OCI-LY3 (cell line): ENCODE measurements around the gene ADAMTS6.
"Not testable (repeated sequence)": the region's sequence is repeated elsewhere in the genome, so short reads cannot be mapped to it uniquely, and the experiment has no call there.

Experiments used
- H2AFZ ChIP-seq: fragments of 200-600, 300-600 bp; shearing (Covaris generic); 2 replicates; pipeline ENCODE4 v1.6.0; 2014; ENCODE audit warnings: antibody characterized with exemption, low read depth, low read length
- H3K27ac ChIP-seq: fragments of 200-600, 300-600 bp; sonication (generic); 2 replicates; pipeline ENCODE4 v1.5.1; 2014; ENCODE audit warnings: mild to moderate bottlenecking, low read length, moderate library complexity, mixed read lengths
- H3K27me3 ChIP-seq: fragments of 200-600, 300-600 bp; sonication (generic); 2 replicates; pipeline ENCODE4 v1.6.1; 2014; ENCODE audit warnings: low read depth, low read length, mixed read lengths
- H3K36me3 ChIP-seq: fragments of 200-600, 300-600 bp; sonication (generic); replicated peaks from 2 replicates; pipeline ENCODE3; 2014; ENCODE audit warnings: low read depth, low read length, mixed read lengths
- H3K4me1 ChIP-seq: fragments of 300-600, 200-600 bp; sonication (generic); 2 replicates; pipeline ENCODE4 v1.6.1; 2014; ENCODE audit warnings: low read length, mixed read lengths
- H3K4me2 ChIP-seq: fragments of 200-600, 300-600 bp; sonication (generic); 2 replicates; pipeline ENCODE4 v1.6.1; 2014; ENCODE audit warnings: low read length, mixed read lengths
- H3K4me3 ChIP-seq: fragments of 300-600, 200-600 bp; sonication (generic); 2 replicates; pipeline ENCODE4 v1.5.1; 2014; ENCODE audit warnings: antibody characterized with exemption, mild to moderate bottlenecking, low read length, moderate library complexity
- H3K79me2 ChIP-seq: fragments of 300-600, 200-600 bp; shearing (Covaris generic); 2 replicates; pipeline ENCODE4 v1.6.1; 2014; ENCODE audit warnings: mild to moderate bottlenecking, low read length, mixed read lengths
- H3K9ac ChIP-seq: fragments of 300-600, 200-600 bp; shearing (Covaris generic); 2 replicates; pipeline ENCODE4 v1.6.0; 2014; ENCODE audit warnings: mild to moderate bottlenecking, low read length, moderate library complexity
- H3K9me3 ChIP-seq: fragments of 200-600, 300-600 bp; shearing (Covaris generic); 2 replicates; pipeline ENCODE4 v1.6.1; 2014; ENCODE audit warnings: low read length, mixed read lengths; ENCODE audit not compliant: insufficient read depth
- H4K20me1 ChIP-seq: fragments of 200-600, 300-600 bp; sonication (generic); 2 replicates; pipeline ENCODE4 v1.6.1; 2016; ENCODE audit warnings: low read length, mixed read lengths; ENCODE audit not compliant: insufficient read depth
- CTCF ChIP-seq: fragments of 200-600, 300-600 bp; sonication (generic); IDR thresholded peaks from 2 replicates; pipeline ENCODE4 v1.5.1; 2014; ENCODE audit warnings: antibody characterized with exemption, low read length, low read depth
- EZH2phosphoT487 ChIP-seq: fragments of 200-600 bp; shearing (Covaris generic); IDR thresholded peaks from 2 replicates; pipeline ENCODE4 v1.6.1; 2018; ENCODE audit warnings: antibody characterized with exemption, mixed run types, low read depth

The ADAMTS6 gene

GRCh38 chr5:65382582-65382981 is 99.1 kb downstream of the ADAMTS6 start:
- H3K4me1 ChIP-seq = no peaks in the 10 kb centered on the region
- H3K27me3 ChIP-seq = no peaks in the 10 kb centered on the region
- TF ChIP-seq CTCF = no peak
- no peak for TF ChIP-seq EZH2phosphoT487
- H4K20me1 ChIP-seq = no peaks in the 10 kb centered on the region
- no peak overlapping the region for H3K9ac ChIP-seq
- H2AFZ ChIP-seq = no peak overlapping the region
- H3K4me3 ChIP-seq = no peak overlapping the region
- no peaks in the 10 kb centered on the region for H3K79me2 ChIP-seq
- H3K9me3 ChIP-seq = no peaks in the 10 kb centered on the region
- H3K27ac ChIP-seq = no peak overlapping the region
- no peak overlapping the region for H3K4me2 ChIP-seq
- no peaks in the 10 kb centered on the region for H3K36me3 ChIP-seq

- H3K9me3 ChIP-seq, H2AFZ ChIP-seq, H3K4me1 ChIP-seq, H3K27ac ChIP-seq, H4K20me1 ChIP-seq, H3K27me3 ChIP-seq, H3K36me3 ChIP-seq, H3K4me2 ChIP-seq, H3K9ac ChIP-seq, H3K79me2 ChIP-seq, H3K4me3 ChIP-seq: not testable (repeated sequence)
These were observed 111.2 kb downstream of the ADAMTS6 start for GRCh38 chr5:65370505-65370904.

DNA sequence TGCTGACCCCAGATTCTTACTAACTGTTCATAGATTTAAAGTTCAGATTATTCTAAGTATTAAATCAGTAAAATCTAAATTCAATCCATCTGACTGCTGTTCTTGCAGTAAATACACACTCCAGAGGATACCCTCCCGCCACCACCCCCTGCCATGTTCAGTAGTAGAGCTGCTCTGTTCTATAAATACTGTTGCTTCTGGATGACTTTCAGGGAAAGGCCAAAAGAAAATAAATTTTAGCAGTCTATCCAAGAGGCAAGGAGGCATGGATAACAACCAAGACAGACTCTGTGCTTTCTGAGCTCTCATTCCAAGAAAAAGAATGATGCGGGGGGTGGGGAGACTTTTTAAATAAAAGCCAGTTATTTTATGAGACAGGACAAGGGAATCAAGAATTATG is 115.1 kb downstream of the ADAMTS6 start:
- no peak overlapping the region for H3K27ac ChIP-seq
- H3K27me3 ChIP-seq = no peaks in the 10 kb centered on the region
- no peaks in the 10 kb centered on the region for H3K4me1 ChIP-seq
- H3K9ac ChIP-seq = no peak overlapping the region
- H2AFZ ChIP-seq = no peak overlapping the region
- H3K4me3 ChIP-seq = no peak overlapping the region
- no peak for TF ChIP-seq EZH2phosphoT487
- H4K20me1 ChIP-seq = no peaks in the 10 kb centered on the region
- no peaks in the 10 kb centered on the region for H3K36me3 ChIP-seq
- no peaks in the 10 kb centered on the region for H3K9me3 ChIP-seq
- H3K79me2 ChIP-seq = no peaks in the 10 kb centered on the region
- H3K4me2 ChIP-seq = no peak overlapping the region

GRCh38 chr5:65364907-65365306 is 116.8 kb downstream of the ADAMTS6 start:
- Histone ChIP-seq H3K27ac (no peak overlapping the region), H3K9me3 (no peaks in the 10 kb centered on the region), H3K9ac (no peak overlapping the region), H4K20me1 (no peaks in the 10 kb centered on the region), H3K4me1 (no peaks in the 10 kb centered on the region), H3K4me2 (no peak overlapping the region), H3K4me3 (no peak overlapping the region), H3K36me3 (no peaks in the 10 kb centered on the region), H2AFZ (no peak overlapping the region), H3K79me2 (no peaks in the 10 kb centered on the region), H3K27me3 (no peaks in the 10 kb centered on the region)
- no peak for TF ChIP-seq EZH2phosphoT487
- no peak for TF ChIP-seq CTCF

DNA sequence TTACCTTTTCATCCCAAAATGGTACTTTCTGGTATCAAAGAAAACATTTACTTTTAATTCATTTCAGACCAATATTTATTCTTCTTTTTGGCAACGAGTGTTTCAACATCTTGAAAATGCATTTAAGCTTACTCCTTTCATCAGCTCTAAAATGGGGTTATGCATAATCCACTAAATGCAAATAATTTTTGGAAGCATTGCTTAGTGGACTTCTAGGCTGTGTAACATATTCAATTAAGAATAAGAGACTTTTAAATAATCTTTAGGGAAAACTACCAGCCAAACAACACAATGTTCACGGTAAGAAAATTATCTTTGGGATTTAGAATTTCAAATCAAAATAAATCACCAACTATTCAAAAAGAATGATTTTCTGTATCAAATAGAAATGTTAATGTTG is 118.2 kb downstream of the ADAMTS6 start:
- H3K4me3 ChIP-seq = no peak overlapping the region
- H4K20me1 ChIP-seq = no peaks in the 10 kb centered on the region
- H2AFZ ChIP-seq = no peak overlapping the region
- H3K9me3 ChIP-seq = no peaks in the 10 kb centered on the region
- H3K4me2 ChIP-seq = no peak overlapping the region
- TF ChIP-seq CTCF = no peak
- no peak for TF ChIP-seq EZH2phosphoT487
- H3K36me3 ChIP-seq = no peaks in the 10 kb centered on the region
- H3K79me2 ChIP-seq = no peaks in the 10 kb centered on the region
- no peak overlapping the region for H3K27ac ChIP-seq
- no peaks in the 10 kb centered on the region for H3K27me3 ChIP-seq
- no peak overlapping the region for H3K9ac ChIP-seq
- no peaks in the 10 kb centered on the region for H3K4me1 ChIP-seq
